ENCODE measurements around the gene ACVRL1.

The ACVRL1 gene

GRCh38 chr12:51871126-51871525, 36.2 kb upstream of the ACVRL1 start:
- Histone ChIP-seq H3K27me3 (peaks cover 91% of the 10 kb centered on the region), H3K4me3 (ENCODE audit: low read depth in 1 of 2, low read length in 1 of 2) (no peak overlapping the region), H3K36me3 (no peaks in the 10 kb centered on the region), H3K27ac (no peak overlapping the region), H3K9me3 (no peaks in the 10 kb centered on the region), H3K4me1 (ENCODE audit: control insufficient read depth in 1 of 2, insufficient read depth in 1 of 2, low read depth in 1 of 2, low read length in 1 of 2) (no peaks in the 10 kb centered on the region)
- no peak for TF ChIP-seq CTCF (IDR thresholded peaks at IDR 0.05)

GRCh38 chr12:51871918-51872688, 35.2 kb upstream of the ACVRL1 start:
- Histone ChIP-seq H3K9me3 (no peaks in the 10 kb centered on the region), H3K4me3 (ENCODE audit: low read depth in 1 of 2, low read length in 1 of 2) (no peak overlapping the region), H3K27ac (no peak overlapping the region), H3K4me1 (ENCODE audit: control insufficient read depth in 1 of 2, insufficient read depth in 1 of 2, low read depth in 1 of 2, low read length in 1 of 2) (no peaks in the 10 kb centered on the region), H3K36me3 (no peaks in the 10 kb centered on the region), H3K27me3 (peaks cover 81% of the 10 kb centered on the region)
- TF ChIP-seq CTCF (IDR thresholded peaks at IDR 0.05) = no peak

- Histone ChIP-seq H3K4me1 (ENCODE audit: control insufficient read depth in 1 of 2, insufficient read depth in 1 of 2, low read depth in 1 of 2, low read length in 1 of 2) (no peaks in the 10 kb centered on the region), H3K9me3 (no peaks in the 10 kb centered on the region)
Measured at GRCh38 chr12:51872689-51872981, 34.7 kb upstream of the ACVRL1 start.

GRCh38 chr12:51873251-51873994, 33.9 kb upstream of the ACVRL1 start:
- H3K27me3 ChIP-seq = peaks cover 68% of the 10 kb centered on the region
- no peak overlapping the region for H3K27ac ChIP-seq
- H3K9me3 ChIP-seq = no peaks in the 10 kb centered on the region
- no peaks in the 10 kb centered on the region for H3K4me1 ChIP-seq (ENCODE audit: control insufficient read depth in 1 of 2, insufficient read depth in 1 of 2, low read depth in 1 of 2, low read length in 1 of 2)
- H3K36me3 ChIP-seq = no peaks in the 10 kb centered on the region
- no peak overlapping the region for H3K4me3 ChIP-seq (ENCODE audit: low read depth in 1 of 2, low read length in 1 of 2)
- TF ChIP-seq CTCF (IDR thresholded peaks at IDR 0.05) = no peak

More at GRCh38 chr12:51872689-51872981, 34.7 kb upstream of the ACVRL1 start:
- peaks cover 75% of the 10 kb centered on the region for H3K27me3 ChIP-seq
- H3K36me3 ChIP-seq = no peaks in the 10 kb centered on the region
- TF ChIP-seq CTCF (IDR thresholded peaks at IDR 0.05) = no peak
- no peak overlapping the region for H3K27ac ChIP-seq
- no peak overlapping the region for H3K4me3 ChIP-seq (ENCODE audit: low read depth in 1 of 2, low read length in 1 of 2)

GRCh38 chr12:51874000-51874399, 33.3 kb upstream of the ACVRL1 start:
- H3K4me1 ChIP-seq (ENCODE audit: control insufficient read depth in 1 of 2, insufficient read depth in 1 of 2, low read depth in 1 of 2, low read length in 1 of 2) = no peaks in the 10 kb centered on the region
- H3K27me3 ChIP-seq = peaks cover 62% of the 10 kb centered on the region
- no peak overlapping the region for H3K4me3 ChIP-seq (ENCODE audit: low read depth in 1 of 2, low read length in 1 of 2)
- no peaks in the 10 kb centered on the region for H3K9me3 ChIP-seq
- TF ChIP-seq CTCF (IDR thresholded peaks at IDR 0.05) = no peak
- H3K36me3 ChIP-seq = no peaks in the 10 kb centered on the region
- no peak overlapping the region for H3K27ac ChIP-seq
